GM19372 (cell line): ENCODE results near the gene ABCD2.
"Not testable (repeated sequence)": the region's sequence is repeated elsewhere in the genome, so short reads cannot be mapped to it uniquely, and the experiment has no call there.

Source experiments
- ATAC-seq: cut with Tn5 transposase; IDR thresholded peaks from one replicate; pipeline ENCODE4 v1.9.1; 2021; ENCODE audit warnings: mild to moderate bottlenecking, low read depth, moderate library complexity; ENCODE audit not compliant: unreplicated experiment

The ABCD2 gene

DNA sequence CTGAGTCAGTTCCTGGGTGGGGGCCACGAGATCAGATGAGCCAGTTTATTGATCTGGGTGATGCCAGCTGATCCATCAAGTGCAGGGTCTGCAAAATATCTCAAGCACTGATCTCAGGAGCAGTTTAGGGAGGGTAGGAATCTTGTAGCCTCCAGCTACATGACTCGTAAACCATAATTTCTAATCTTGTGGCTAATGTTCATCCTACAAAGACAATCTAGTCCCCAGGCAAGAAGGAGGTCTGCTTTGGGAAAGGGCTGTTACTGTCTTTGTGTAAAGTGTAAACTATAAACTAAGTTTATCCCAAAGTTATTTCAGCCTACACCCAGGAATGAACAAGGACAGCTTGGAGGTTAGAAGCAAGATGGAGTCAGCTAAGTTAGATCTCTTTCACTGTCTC is 75.4 kb downstream of the ABCD2 start:
- not testable (repeated sequence) for ATAC-seq

DNA sequence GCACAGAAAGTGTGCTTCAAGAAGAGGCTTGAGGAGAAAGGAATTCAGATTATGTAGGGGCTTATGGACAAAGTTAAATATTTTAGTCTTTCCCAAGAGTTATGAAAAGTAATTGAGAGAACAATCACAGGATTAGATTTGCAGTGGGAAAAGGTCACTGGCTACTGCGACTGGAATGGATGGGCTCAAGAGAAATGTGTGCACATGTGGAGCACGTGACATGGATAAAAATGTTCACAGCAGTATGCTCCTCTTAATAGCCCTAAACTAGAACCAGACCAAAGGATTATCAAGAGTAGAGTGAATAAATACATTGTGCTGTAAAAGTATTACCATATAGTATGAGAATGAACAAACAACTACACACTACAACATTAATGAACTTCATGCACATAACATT is 78.1 kb downstream of the ABCD2 start:
- ATAC-seq: no peak

DNA sequence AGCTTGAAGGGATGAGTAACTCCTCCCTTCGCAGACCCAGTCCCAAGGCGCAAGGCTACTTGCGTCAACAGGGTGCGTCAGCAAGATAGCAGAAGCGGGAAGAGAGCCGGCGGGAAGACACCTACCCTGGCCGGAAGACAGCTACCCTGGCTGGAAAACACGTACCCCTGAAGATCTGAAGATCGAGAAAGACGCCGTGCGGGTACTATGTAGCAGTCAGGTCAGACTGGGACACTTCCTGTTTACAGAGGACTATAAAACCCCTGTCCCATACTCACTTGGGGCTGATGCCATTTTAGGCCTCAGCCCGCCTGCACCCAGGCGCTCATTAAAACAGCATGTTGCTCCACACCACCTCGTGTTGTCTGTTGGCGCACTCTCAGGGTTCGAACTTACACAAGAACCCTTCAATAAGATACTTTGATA is 80.9 kb downstream of the ABCD2 start:
- no peak for ATAC-seq

GRCh38 chr12:39533951-39534350 is 85.7 kb downstream of the ABCD2 start:
- no peak for ATAC-seq

DNA sequence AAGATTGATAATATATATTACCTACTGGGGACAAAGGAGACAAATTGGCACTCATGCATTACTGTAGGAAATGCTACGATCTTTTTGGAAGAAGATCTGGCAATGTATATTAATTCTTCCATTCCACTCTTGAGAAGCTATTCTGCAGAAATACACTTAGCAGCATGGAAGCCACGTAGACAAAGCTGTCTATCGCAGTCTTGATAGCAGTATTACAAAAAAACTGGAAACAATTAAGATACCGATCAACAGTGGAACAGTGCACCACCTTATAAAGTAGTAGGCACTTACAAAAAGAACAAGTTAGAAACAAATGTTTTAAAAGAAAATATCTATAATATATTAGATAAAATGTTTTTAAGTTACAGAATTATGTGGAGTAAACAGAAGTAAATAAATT is 87.2 kb downstream of the ABCD2 start:
- no peak for ATAC-seq

- no peak for ATAC-seq
These were observed 92.6 kb downstream of the ABCD2 start for GRCh38 chr12:39526974-39527373.

DNA sequence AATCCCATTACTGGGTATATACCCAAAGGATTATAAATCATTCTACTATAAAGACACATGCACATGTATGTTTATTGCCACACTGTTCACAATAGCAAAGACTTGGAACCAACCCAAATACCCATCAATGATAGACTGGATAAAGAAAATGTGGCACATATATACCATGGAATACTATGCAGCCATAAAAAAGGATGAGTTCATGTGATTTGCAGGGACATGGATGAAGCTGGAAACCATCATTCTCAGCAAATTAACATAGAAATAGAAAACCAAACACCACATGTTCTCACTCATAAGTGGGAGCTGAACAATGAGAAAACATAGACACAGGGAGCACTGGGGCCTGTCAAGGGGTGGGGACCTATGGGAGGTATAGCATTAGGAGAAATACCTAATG is 97.4 kb downstream of the ABCD2 start:
- not testable (repeated sequence) for ATAC-seq

GRCh38 chr12:39510001-39510400 is 109.6 kb downstream of the ABCD2 start:
- ATAC-seq: no peak

DNA sequence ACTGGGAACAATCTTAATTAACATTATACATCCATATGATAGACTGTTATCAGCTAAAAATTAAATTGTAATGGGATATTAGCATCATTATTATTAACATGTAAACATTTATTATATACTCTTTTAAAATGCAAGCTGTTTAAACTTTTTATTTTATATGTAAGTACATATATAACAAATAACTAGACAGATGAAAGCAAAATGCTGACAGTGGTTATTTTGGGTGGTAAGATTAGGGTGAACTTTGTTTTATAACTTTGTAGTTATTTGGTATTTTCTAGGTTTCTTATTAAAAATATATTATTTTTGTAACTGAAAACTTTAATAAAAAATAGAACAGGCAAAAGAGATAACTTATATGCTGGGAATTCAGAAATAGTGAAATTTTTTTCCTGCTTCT is 114.0 kb downstream of the ABCD2 start:
- ATAC-seq: no peak

DNA sequence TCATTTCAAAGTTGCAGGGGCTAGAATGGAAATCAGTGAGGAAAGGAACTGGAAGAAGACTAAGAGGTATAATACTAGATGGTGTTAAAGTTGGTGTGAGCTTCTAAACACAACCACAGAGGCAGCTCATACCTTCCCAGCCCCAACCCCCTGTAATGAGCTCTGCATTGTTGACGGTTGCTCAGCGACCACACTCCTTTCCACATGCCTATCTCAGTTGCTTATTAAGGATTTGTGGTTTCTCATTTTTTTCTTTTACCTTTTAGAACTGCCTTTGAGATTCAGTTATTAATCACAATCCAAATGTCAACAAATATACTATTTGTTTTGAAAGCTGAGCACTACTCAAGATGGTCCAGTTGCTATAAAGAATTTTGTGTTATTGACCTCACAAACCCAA is 114.6 kb downstream of the ABCD2 start:
- no peak for ATAC-seq

GRCh38 chr12:39503439-39503838 is 116.2 kb downstream of the ABCD2 start:
- no peak for ATAC-seq

DNA sequence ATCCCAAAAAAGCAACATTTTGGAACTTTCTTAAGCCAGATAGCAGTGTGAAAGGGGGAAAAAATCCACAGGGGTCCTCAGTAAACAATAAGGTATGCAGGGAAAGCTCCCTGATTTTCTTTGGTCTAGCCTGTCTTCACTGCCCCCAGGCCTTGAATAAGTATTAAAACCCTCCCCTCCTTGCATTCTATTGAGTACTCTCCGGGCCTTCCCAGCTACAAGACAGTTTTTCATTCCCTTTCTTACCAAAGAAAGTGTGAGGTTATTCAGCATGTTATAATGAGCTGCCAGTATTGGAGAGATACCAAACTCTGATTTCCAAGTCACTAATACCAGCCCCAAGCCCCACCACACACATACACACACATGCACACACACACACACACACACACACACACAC is 116.9 kb downstream of the ABCD2 start:
- ATAC-seq: no peak
